D721Med (cell line): ENCODE data around the gene ADGRA1.

ENCODE experiments used
- DNase-seq: peaks from one replicate; pipeline ENCODE4 v3.0.0; 2011; ENCODE audit warnings: low spot score; ENCODE audit not compliant: insufficient read length
- FAIRE-seq: peaks from 2 replicates; lab custom pipeline; 2011; peaks lifted over from hg19 to GRCh38; lab: Jason Lieb, UNC
- TF ChIP-seq, protein P1 (sequence below): IDR thresholded peaks from 2 replicates; pipeline ENCODE4 v1.5.1; 2012; ENCODE audit warnings: mild to moderate bottlenecking, control low read depth; ENCODE audit not compliant: insufficient read depth; ENCODE audit errors: missing control alignments

ADGRA1 gene

DNA sequence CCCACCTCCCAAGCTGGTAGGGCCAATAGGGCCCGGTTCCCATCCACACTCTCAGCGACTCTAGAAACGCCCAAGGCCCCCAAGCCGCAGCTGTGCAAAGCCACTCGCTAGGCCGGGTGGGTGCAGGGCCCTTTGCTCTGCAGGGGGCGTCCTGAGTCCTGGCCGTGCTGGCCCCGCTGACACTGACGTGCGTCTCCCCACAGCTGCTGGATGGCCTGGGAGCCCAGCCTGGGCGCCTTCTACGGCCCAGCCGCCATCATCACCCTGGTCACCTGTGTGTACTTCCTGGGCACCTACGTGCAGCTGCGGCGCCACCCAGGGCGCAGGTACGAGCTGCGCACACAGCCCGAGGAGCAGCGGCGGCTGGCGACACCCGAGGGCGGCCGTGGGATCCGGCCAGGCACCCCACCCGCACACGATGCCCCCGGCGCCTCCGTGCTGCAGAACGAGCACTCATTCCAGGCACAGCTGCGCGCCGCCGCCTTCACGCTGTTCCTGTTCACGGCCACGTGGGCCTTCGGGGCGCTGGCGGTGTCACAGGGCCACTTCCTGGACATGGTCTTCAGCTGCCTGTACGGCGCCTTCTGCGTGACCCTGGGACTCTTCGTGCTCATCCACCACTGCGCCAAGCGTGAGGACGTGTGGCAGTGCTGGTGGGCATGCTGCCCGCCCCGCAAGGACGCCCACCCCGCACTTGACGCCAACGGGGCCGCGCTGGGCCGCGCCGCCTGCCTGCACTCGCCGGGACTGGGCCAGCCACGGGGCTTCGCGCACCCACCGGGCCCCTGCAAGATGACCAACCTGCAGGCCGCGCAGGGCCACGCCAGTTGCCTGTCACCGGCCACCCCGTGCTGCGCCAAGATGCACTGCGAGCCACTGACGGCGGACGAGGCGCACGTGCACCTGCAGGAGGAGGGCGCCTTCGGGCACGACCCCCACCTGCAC, 40.7 kb downstream of the ADGRA1 start:
- TF ChIP-seq, protein P1, sequence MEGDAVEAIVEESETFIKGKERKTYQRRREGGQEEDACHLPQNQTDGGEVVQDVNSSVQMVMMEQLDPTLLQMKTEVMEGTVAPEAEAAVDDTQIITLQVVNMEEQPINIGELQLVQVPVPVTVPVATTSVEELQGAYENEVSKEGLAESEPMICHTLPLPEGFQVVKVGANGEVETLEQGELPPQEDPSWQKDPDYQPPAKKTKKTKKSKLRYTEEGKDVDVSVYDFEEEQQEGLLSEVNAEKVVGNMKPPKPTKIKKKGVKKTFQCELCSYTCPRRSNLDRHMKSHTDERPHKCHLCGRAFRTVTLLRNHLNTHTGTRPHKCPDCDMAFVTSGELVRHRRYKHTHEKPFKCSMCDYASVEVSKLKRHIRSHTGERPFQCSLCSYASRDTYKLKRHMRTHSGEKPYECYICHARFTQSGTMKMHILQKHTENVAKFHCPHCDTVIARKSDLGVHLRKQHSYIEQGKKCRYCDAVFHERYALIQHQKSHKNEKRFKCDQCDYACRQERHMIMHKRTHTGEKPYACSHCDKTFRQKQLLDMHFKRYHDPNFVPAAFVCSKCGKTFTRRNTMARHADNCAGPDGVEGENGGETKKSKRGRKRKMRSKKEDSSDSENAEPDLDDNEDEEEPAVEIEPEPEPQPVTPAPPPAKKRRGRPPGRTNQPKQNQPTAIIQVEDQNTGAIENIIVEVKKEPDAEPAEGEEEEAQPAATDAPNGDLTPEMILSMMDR = no peak
- DNase-seq (no peak), FAIRE-seq (no peak)

DNA sequence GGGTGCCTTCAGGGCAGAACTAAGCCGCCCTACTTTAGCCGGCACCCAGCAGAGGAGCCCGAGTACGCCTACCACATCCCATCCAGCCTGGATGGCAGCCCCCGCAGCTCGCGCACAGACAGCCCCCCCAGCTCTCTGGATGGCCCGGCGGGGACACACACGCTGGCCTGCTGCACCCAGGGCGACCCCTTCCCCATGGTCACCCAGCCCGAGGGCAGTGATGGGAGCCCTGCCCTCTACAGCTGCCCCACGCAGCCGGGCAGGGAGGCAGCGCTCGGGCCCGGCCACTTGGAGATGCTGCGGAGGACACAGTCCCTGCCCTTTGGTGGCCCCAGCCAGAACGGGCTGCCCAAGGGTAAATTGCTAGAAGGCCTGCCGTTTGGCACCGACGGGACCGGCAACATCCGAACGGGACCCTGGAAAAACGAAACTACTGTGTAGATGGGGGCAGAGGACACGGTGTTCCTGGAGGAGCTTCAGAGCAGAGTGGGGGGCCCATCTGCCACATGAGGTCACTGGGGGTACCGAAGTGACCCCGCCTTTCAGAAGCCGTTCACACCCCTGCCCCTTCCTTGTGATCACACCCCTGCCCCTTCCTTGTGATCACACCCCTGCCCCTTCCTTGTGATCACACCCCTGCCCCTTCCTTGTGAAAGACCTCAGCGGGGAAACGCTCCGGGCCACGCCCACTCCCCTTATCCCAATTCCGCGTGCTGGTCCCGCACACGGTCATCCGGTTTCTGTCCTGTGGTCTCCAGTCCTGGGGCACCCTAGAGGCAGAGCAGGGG, 41.5 kb downstream of the ADGRA1 start:
- no peak for DNase-seq
- TF ChIP-seq, protein P1 = no peak
- FAIRE-seq = no peak

DNA sequence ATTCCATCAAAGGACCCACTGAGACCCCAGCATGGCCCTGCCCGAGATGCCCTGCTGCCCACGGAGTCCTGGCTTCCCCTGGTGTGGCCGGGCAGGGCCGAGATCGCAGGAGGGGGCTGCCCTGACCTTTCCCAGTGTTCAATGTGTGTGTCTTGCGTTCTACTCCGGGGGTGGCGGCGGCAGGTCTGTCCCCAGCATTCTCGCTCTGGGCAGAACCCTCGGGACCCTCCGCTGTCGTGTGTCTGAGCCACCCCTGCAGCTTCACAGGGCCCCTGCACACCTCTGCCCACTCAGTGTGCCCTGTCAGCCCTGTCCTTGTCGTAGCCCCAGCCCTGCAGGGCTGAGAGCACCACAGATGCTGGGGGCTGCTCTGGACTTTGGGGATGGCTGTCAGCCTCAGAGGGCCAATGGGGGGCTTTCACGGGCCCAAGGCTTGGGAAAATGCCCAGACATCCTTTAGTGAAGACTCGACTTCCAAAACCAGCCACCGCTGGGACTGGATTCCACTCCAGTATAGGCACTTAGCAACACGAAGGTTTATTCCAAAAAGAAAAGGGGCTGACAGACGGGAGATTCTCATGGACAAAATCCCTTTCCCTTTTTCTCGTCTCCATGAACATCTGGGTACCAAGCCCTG, 42.3 kb downstream of the ADGRA1 start:
- DNase-seq = no peak
- TF ChIP-seq, protein P1 = no peak
- no peak for FAIRE-seq

DNA sequence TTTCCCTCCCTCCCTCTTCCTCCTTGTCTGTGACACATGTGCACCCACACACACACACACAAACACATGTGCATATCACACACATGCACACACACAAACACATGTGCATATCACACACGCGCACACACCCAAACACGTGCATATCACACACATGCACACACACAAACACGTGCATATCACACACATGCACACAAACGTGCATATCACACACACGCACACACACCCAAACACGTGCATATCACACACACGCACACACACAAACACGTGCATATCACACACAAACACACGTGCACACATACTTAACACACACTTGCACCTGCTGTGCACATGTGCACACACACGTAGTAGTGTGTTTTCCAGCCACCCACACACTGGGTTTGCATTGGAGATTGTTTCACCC, 42.9 kb downstream of the ADGRA1 start:
- DNase-seq (no peak), FAIRE-seq (no peak)
- TF ChIP-seq, protein P1 = no peak

DNA sequence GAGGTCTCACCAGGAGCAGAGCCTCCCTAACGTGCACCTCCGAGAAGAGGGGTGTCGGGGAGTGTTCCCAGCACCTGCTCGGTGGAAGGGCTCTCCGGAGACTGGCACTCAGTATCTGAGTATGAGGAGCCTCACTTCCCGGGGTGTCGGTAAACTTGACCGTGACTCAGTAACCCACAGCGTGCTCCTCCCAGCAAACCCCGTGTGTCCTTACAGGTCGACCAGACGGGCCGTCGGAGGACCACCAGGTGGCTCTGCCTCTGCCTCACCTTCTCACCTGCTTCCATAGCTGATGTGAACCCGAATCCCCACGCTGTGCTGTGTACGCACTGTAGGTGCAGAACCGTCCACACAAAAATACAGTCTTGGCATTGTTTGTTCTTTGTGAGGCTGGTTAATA, 43.3 kb downstream of the ADGRA1 start:
- DNase-seq = no peak
- TF ChIP-seq, protein P1 = no peak
- FAIRE-seq = no peak

DNA sequence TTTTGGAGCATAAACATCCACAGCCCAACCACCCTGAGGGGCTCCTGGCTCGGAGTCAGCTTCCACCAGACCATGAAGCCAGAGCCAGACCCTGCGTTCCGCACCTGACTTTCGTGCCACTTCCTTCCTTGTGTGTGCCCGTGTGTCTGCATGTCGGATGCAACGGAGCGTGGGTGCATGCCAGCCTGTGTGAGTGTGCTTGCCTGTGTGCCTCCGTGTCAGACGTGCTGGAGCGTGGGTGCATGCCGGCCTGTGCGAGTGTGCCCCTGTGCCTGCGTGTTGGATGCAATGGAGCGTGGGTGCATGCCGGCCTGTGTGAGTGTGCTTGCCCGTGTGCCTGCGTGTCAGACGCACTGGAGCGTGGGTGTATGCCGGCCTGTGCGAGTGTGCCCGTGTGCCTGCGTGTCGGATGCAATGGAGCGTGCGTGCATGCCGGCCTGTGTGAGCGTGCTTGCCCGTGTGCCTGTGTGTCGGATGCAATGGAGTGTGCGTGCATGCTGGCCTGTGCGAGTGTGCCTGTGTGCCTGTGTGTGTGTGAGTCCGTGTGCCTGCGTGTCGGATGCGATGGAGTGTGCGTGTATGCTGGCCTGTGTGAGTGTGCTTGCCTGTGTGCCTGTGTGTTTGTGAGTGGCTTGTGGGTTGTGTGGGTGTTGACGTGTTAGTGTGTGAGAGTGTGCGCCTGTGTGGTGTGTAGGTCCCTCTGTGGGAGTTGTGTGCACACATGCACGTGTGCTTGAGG, 44.2 kb downstream of the ADGRA1 start:
- TF ChIP-seq, protein P1 = no peak
- no peak for FAIRE-seq
- DNase-seq = no peak
